Tibial artery (tissue), 4 donors: ENCODE data around the gene PSENEN.

Source experiments
- DNase-seq, 2 donors: peaks; one replicate each; pipeline ENCODE4 v3.0.0-alpha.2; 2019
- H3K27ac ChIP-seq, 2 donors: fragments of 200-600 bp; sonication (generic) in 1 of 2; 1 replicate in 1 of 2; 2 replicates in 1 of 2; pipeline ENCODE4 v1.5.1; 2018 to 2019; ENCODE audit warnings: mild to moderate bottlenecking in 1 of 2
- H3K27me3 ChIP-seq, 2 donors: fragments of 200-600 bp; sonication (generic) in 1 of 2; one replicate each; pipeline versions ENCODE4 v1.5.1 to v1.6.0; 2016 to 2019
- H3K36me3 ChIP-seq, 3 donors: fragments of 200-600 bp; sonication (generic) in 2 of 3; one replicate each; pipeline ENCODE4 v1.5.1; 2016 to 2019; ENCODE audit warnings: mild to moderate bottlenecking in 2 of 3
- H3K4me1 ChIP-seq, 4 donors: fragments of 200-600 bp; sonication (generic) in 2 of 4; 1 replicate in 3 of 4; 2 replicates in 1 of 4; pipeline ENCODE4 v1.5.1; 2016 to 2019
- H3K4me3 ChIP-seq, 2 donors: fragments of 200-600 bp; sonication (generic) in 1 of 2; 1 replicate in 1 of 2; 2 replicates in 1 of 2; pipeline ENCODE4 v1.5.1; 2018 to 2019; ENCODE audit warnings: mild to moderate bottlenecking in 2 of 2
- H3K9me3 ChIP-seq, 3 donors: fragments of 200-600 bp; sonication (generic) in 1 of 3; one replicate each; pipeline ENCODE4 v1.5.1; 2016 to 2019
- intact Hi-C: fragments of 100-400 bp; cut with DNase I; formaldehyde crosslinking; loops from one replicate; pipeline ENCODE4 v1.15.0; 2023; ENCODE audit warnings: low total_unique reads
- TF ChIP-seq, protein P1 (sequence below), 2 experiments: fragments of 200-600 bp in 1 of 2; fragments of 450-650 bp in 1 of 2; IDR thresholded peaks; one replicate each; pipeline ENCODE4 v1.5.1; 2017 to 2019; ENCODE audit warnings: antibody characterized with exemption in 2 of 2, mild to moderate bottlenecking in 1 of 2, moderate library complexity in 1 of 2

The PSENEN gene

GRCh38 chr19:35738887-35739229 lies 6.6 kb upstream of the PSENEN start:
- no peak for DNase-seq
- TF ChIP-seq, protein P1, sequence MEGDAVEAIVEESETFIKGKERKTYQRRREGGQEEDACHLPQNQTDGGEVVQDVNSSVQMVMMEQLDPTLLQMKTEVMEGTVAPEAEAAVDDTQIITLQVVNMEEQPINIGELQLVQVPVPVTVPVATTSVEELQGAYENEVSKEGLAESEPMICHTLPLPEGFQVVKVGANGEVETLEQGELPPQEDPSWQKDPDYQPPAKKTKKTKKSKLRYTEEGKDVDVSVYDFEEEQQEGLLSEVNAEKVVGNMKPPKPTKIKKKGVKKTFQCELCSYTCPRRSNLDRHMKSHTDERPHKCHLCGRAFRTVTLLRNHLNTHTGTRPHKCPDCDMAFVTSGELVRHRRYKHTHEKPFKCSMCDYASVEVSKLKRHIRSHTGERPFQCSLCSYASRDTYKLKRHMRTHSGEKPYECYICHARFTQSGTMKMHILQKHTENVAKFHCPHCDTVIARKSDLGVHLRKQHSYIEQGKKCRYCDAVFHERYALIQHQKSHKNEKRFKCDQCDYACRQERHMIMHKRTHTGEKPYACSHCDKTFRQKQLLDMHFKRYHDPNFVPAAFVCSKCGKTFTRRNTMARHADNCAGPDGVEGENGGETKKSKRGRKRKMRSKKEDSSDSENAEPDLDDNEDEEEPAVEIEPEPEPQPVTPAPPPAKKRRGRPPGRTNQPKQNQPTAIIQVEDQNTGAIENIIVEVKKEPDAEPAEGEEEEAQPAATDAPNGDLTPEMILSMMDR (IDR thresholded peaks at IDR 0.05): no peak
- no peaks in the 10 kb centered on the region for H3K9me3 ChIP-seq
- no peaks in the 10 kb centered on the region for H3K27me3 ChIP-seq
- intact Hi-C loops: no loop called here
- peaks cover 15 to 60% (median 49%) of the 10 kb centered on the region in 3 donors for H3K36me3 ChIP-seq
- H3K4me3 ChIP-seq: no peak overlapping the region
- peaks cover 0 to 26% (median 15%) of the 10 kb centered on the region in 4 donors for H3K4me1 ChIP-seq
- H3K27ac ChIP-seq: no peak overlapping the region

GRCh38 chr19:35739275-35740107 lies 6.0 kb upstream of the PSENEN start:
- H3K9me3 ChIP-seq: no peaks in the 10 kb centered on the region
- peak overlapping the region; percentile 58 to 72 for H3K4me3 ChIP-seq
- no peaks in the 10 kb centered on the region for H3K27me3 ChIP-seq
- TF ChIP-seq, protein P1 (IDR thresholded peaks at IDR 0.05): no peak
- peaks cover 15 to 54% (median 45%) of the 10 kb centered on the region in 3 donors for H3K36me3 ChIP-seq
- peak overlapping the region; percentile 79 to 90 for H3K27ac ChIP-seq
- peaks cover 0 to 32% (median 21%) of the 10 kb centered on the region in 4 donors for H3K4me1 ChIP-seq
- intact Hi-C loops: no loop called here
- no peak for DNase-seq

GRCh38 chr19:35740108-35740422 lies 5.4 kb upstream of the PSENEN start:
- intact Hi-C loops: no loop called here
- H3K4me1 ChIP-seq: peaks cover 0 to 35% (median 22%) of the 10 kb centered on the region in 4 donors
- TF ChIP-seq, protein P1 (IDR thresholded peaks at IDR 0.05): no peak
- H3K36me3 ChIP-seq: peaks cover 15 to 48% (median 39%) of the 10 kb centered on the region in 3 donors
- H3K4me3 ChIP-seq: peak overlapping the region; percentile 58 to 72
- H3K9me3 ChIP-seq: no peaks in the 10 kb centered on the region
- no peaks in the 10 kb centered on the region for H3K27me3 ChIP-seq
- peak overlapping the region; percentile 79 to 90 for H3K27ac ChIP-seq
- DNase-seq: no peak

DNA sequence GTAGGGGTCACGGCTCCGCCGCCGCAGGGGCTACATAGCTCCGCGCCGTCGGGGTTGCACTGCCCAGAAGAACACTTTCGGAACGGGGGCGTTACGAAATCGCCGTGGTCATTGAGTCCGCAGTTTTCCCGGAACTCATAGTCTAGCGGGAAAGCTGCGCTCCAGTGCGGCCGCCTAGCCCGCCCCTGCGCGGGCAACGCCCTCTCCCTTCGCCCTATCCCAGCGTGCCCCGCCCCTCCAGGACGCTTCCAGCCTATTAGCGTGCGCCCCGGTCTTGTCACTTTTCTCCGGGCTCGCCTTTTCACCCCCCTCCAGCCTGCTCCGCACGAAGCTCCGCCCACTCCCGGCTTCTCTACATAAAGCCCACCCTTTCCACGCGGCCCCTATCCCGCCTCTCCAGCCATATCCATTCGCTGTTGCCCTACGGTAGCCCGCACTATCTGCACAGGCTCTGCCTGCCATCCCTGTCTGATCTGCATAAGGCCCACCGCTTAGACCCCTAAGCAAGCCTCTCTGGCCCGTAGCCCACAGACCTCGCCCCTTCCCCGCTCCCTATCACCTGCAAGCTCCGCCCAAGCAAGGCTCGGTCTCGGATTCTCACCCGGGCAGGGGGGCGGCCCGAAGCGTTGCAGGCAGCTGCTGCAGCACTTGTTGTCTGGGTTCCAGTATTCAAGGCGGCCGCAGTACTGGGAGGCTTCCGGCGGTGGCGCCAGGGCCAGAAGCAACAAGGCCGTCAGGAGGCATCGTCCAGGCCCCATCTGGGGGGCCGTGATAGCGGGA lies 4.8 kb upstream of the PSENEN start:
- DNase-seq: peak; percentile 99
- TF ChIP-seq, protein P1 (IDR thresholded peaks at IDR 0.05): no peak
- intact Hi-C loops: no loop called here
- Histone ChIP-seq H3K36me3 (peaks cover 15 to 43% (median 34%) of the 10 kb centered on the region in 3 donors), H3K27me3 (no peaks in the 10 kb centered on the region), H3K4me1 (peaks cover 0 to 35% (median 22%) of the 10 kb centered on the region in 4 donors), H3K27ac (peak overlapping the region; percentile 79 to 90), H3K9me3 (no peaks in the 10 kb centered on the region), H3K4me3 (peak overlapping the region; percentile 58 to 72)

GRCh38 chr19:35741203-35741515 lies 4.3 kb upstream of the PSENEN start:
- DNase-seq: no peak
- H3K4me3 ChIP-seq: peak overlapping the region; percentile 58 to 72
- H3K27ac ChIP-seq: peak overlapping the region; percentile 79 to 90
- TF ChIP-seq, protein P1 (IDR thresholded peaks at IDR 0.05): no peak
- H3K9me3 ChIP-seq: no peaks in the 10 kb centered on the region
- intact Hi-C loops: no loop called here
- H3K4me1 ChIP-seq: peaks cover 0 to 40% (median 26%) of the 10 kb centered on the region in 4 donors
- peaks cover 15 to 37% (median 28%) of the 10 kb centered on the region in 3 donors for H3K36me3 ChIP-seq
- no peaks in the 10 kb centered on the region for H3K27me3 ChIP-seq
